Heart right ventricle (tissue), 16 donors: ENCODE measurements around the gene SPEG. TPM values are rescaled to one million over a fixed set of nuclear protein-coding genes. Genes with fewer than 3 reads are reported as not detected.

Source experiments
- ATAC-seq, 8 donors: fragments of 200-7000 bp; cut with Tn5 transposase; one replicate each; pipeline ENCODE4 v1.9.1; 2020; ENCODE audit warnings: mild to moderate bottlenecking in 8 of 8, moderate library complexity in 8 of 8, moderate number of reproducible peaks in 1 of 8
- DNase-seq, 2 donors: peaks; one replicate each; pipeline ENCODE4 v3.0.0-alpha.2; 2020
- H3K27ac ChIP-seq, 10 donors: fragments of 200-600 bp; sonication (generic) in 2 of 10; one replicate each; pipeline versions ENCODE4 v1.5.0 to v1.8.0; 2020 to 2022; ENCODE audit warnings: mild to moderate bottlenecking in 3 of 10
- H3K27me3 ChIP-seq, 7 donors: fragments of 200-600 bp; one replicate each; pipeline ENCODE4 v1.8.0; 2021 to 2022; ENCODE audit warnings: mild to moderate bottlenecking in 2 of 7
- H3K36me3 ChIP-seq, 9 donors: fragments of 200-600 bp; sonication (generic) in 1 of 9; one replicate each; pipeline versions ENCODE4 v1.5.0 to v1.8.0; 2020 to 2022; ENCODE audit warnings: mild to moderate bottlenecking in 2 of 9
- H3K4me1 ChIP-seq, 9 donors: fragments of 200-600 bp; sonication (generic) in 1 of 9; one replicate each; pipeline versions ENCODE4 v1.5.0 to v1.8.0; 2020 to 2022; ENCODE audit warnings: mild to moderate bottlenecking in 4 of 9
- H3K4me3 ChIP-seq, 10 donors: fragments of 200-600 bp; sonication (generic) in 2 of 10; one replicate each; pipeline versions ENCODE4 v1.5.0 to v1.8.0; 2020 to 2022; ENCODE audit warnings: mild to moderate bottlenecking in 7 of 10, moderate library complexity in 2 of 10
- H3K9me3 ChIP-seq, 11 donors: fragments of 200-600 bp in 10 of 11; sonication (generic) in 2 of 11; one replicate each; pipeline versions ENCODE4 v1.5.0 to v1.8.0; 2013 to 2022; ENCODE audit warnings: mild to moderate bottlenecking in 2 of 11, control low read depth in 1 of 11, moderate library complexity in 1 of 11
- CTCF ChIP-seq, 9 donors: fragments of 200-600 bp; sonication (generic) in 2 of 9; IDR thresholded peaks; one replicate each; pipeline versions ENCODE4 v1.5.0 to v1.8.0; 2021 to 2022; ENCODE audit warnings: antibody characterized with exemption in 9 of 9, mild to moderate bottlenecking in 5 of 9, moderate library complexity in 1 of 9
- WGBS, 2 donors: extraction: QIAGEN DNeasy Blood & Tissue Kit; methylation state at CpG; one replicate each; pipeline ENCODE4 v1.1.7; 2013; ENCODE audit warnings: inconsistent platforms in 1 of 2; 5-methylcytosine and 5-hydroxymethylcytosine counted together
- intact Hi-C, 10 donors: fragments of 100-400 bp; cut with DNase I; formaldehyde crosslinking; loops; one replicate each; pipeline versions ENCODE4 v1.11.1 to v1.14.2; 2022
- polyA plus RNA-seq, 2 donors: library from polyadenylated mRNA; stranded (reverse); fragments of 200-250 nt; gene quantifications; one replicate each; pipeline ENCODE4 v1.2.3, GENCODE V29; 2013
- total RNA-seq, 10 donors: library from RNA; stranded (reverse); fragmentation: NEBNext Ultra II Directional in 3 of 10; extraction: Animal tissue kit (Norgen Biotek cat#: 25700) in 3 of 10; gene quantifications; one replicate each; pipeline versions ENCODE4 v1.2.1 to v1.2.4, GENCODE V29; 2021 to 2023
- donor health status: Arrhythmogenic right ventricular cardiomyopathy.
- donor health status: ischemic (EF 13 %, LVEDD 7.1; RV severe dilation, severe dysfunction).
- donor health status: healthy with polysubstance abuse.
- donor health status: DM: no; HTN: yes; CAD: no.
- donor health status: DM: no; HTN: no; CAD: no.
- donor health status: ischemic (EF 25% LVEDD 6.9; RV normal size, moderate dysfunction).
- donor health status: ischemic (EF 25% LVEDD 5.7; RV mildly dilated, moderate dysfunction).
- donor health status: healthy.
- donor health status: DM: yes; HTN: yes; CAD: no.
- donor health status: Ischemic cardiomyopathy.
- donor health status: ischemic (EF 35%, LVEDD 5.7; RV mildly dilated, moderate dysfunction).
- donor health status: nonischemic (EF 11% LVEDD 7.7; RV severe dilation, severe dysfunction).
- donor health status: DM: yes; HTN: yes; CAD: no.
- donor health status: PGD.
- donor health status: ischemic (EF 29% LVEDD 5.4; RV normal size, mild dysfunction).
- donor health status: nonischemic (EF 23%, LVEDD 6.1; RV moderate dilation, normal function).

Gene SPEG
- total and polyA plus RNA-seq, 12 donors: 62.9 to 151 (median 120) TPM

GRCh38 chr2:219408204-219408603 lies 26.4 kb upstream of the SPEG start:
- Histone ChIP-seq H3K4me3 (no peak overlapping the region), H3K27ac (peak overlapping the region in 6 of 10 donors; percentile 19 to 96 (median 92)), H3K9me3 (peaks cover 0 to 12% (median 0%) of the 10 kb centered on the region in 11 donors), H3K36me3 (no peaks in the 10 kb centered on the region), H3K27me3 (peaks cover 0 to 12% (median 0%) of the 10 kb centered on the region in 7 donors), H3K4me1 (peaks cover 0 to 59% (median 23%) of the 10 kb centered on the region in 9 donors)
- 64 to 71% methylated on average over 5 of the region's 5 CpGs for WGBS, 2 donors
- DNase-seq: no peak
- no peak for TF ChIP-seq CTCF (IDR thresholded peaks at IDR 0.05)
- intact Hi-C loops: loop anchor here in 3 of 10 donors (10.0 kb wide), 2 partner anchors 47 to 237 kb away; no protein-coding TSS in a partner anchor
- ATAC-seq: no peak

DNA sequence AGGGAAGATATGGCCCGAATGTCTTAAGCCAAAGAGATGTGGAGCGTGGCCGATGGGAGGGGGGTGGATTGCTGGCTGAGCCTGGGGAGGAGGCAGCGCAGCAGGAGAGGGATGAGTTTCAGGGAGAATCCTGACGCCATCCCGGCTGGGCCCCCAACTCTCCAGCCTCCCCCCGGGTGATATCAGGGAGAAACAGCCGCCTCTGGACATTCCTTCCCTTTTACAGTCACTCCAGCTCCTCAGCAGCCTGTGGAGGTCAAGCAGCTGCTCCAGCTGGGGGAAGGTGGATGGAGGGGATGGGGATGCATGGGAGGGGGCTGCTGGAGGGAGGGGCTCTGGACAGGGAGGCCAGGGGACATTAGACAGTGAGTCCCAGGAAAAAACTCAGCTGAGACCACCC lies 26.0 kb upstream of the SPEG start:
- TF ChIP-seq CTCF (IDR thresholded peaks at IDR 0.05): no peak
- peak overlapping the region in 6 of 10 donors; percentile 19 to 96 (median 92) for H3K27ac ChIP-seq
- no peak for DNase-seq
- ATAC-seq: peak in 1 of 8 donors; percentile 2
- H3K27me3 ChIP-seq: peaks cover 0 to 12% (median 0%) of the 10 kb centered on the region in 7 donors
- intact Hi-C loops: loop anchor here in 3 of 10 donors (10.0 kb wide), 2 partner anchors 46 to 236 kb away; no protein-coding TSS in a partner anchor
- peaks cover 0 to 55% (median 22%) of the 10 kb centered on the region in 9 donors for H3K4me1 ChIP-seq
- no peaks in the 10 kb centered on the region for H3K36me3 ChIP-seq
- WGBS, 2 donors: 41 to 44% methylated on average over 8 of the region's 8 CpGs
- H3K9me3 ChIP-seq: peaks cover 0 to 14% (median 0%) of the 10 kb centered on the region in 11 donors
- H3K4me3 ChIP-seq: no peak overlapping the region

DNA sequence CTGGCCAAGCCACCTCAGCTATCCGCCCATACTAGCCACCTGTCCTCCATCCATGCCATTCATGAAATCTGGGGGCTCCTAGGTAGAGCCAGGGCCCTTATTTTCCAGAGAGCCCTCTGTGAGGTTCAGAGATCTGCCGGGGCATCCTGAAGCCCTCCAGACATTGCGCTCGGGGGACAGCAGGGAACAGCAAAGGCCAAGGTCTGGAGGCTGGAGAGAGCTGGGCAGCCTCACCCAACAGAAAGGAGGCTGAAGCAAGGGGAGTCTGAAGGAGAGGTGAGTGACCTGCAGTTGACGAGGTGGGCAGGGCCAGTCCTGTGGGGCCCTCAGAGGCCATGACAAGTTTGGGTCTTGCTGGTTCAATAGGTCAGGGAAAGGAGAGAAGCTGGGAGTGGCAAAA lies 25.0 kb upstream of the SPEG start:
- no peak for TF ChIP-seq CTCF (IDR thresholded peaks at IDR 0.05)
- peaks cover 0 to 12% (median 0%) of the 10 kb centered on the region in 7 donors for H3K27me3 ChIP-seq
- H3K36me3 ChIP-seq: no peaks in the 10 kb centered on the region
- H3K27ac ChIP-seq: peak overlapping the region in 7 of 10 donors; percentile 6 to 96 (median 91)
- intact Hi-C loops: loop anchor here in 3 of 10 donors (10.0 kb wide), 2 partner anchors 45 to 235 kb away; no protein-coding TSS in a partner anchor
- peaks cover 0 to 14% (median 0%) of the 10 kb centered on the region in 11 donors for H3K9me3 ChIP-seq
- DNase-seq (no peak), ATAC-seq (no peak)
- no peak overlapping the region for H3K4me3 ChIP-seq
- H3K4me1 ChIP-seq: peaks cover 0 to 45% (median 12%) of the 10 kb centered on the region in 9 donors
- WGBS, 2 donors: 89 to 93% methylated on average over 5 of the region's 5 CpGs

GRCh38 chr2:219410390-219410789 lies 24.3 kb upstream of the SPEG start:
- H3K27ac ChIP-seq: peak overlapping the region in 4 of 10 donors; percentile 9 to 95 (median 92)
- peaks cover 0 to 14% (median 0%) of the 10 kb centered on the region in 11 donors for H3K9me3 ChIP-seq
- peaks cover 0 to 12% (median 0%) of the 10 kb centered on the region in 7 donors for H3K27me3 ChIP-seq
- no peaks in the 10 kb centered on the region for H3K36me3 ChIP-seq
- intact Hi-C loops: no loop called here
- no peak for DNase-seq
- H3K4me1 ChIP-seq: peaks cover 0 to 42% (median 12%) of the 10 kb centered on the region in 9 donors
- no peak for ATAC-seq
- TF ChIP-seq CTCF (IDR thresholded peaks at IDR 0.05): no peak
- WGBS, 2 donors: 76 to 81% methylated on average over 8 of the region's 8 CpGs
- H3K4me3 ChIP-seq: no peak overlapping the region
